Fibroblast of skin of abdomen (primary cell): ENCODE results near the gene AGPAT4.

ENCODE experiments used
- DNase-seq: peaks from one replicate; pipeline ENCODE4 v3.0.0-alpha.2; 2013

AGPAT4 gene

DNA sequence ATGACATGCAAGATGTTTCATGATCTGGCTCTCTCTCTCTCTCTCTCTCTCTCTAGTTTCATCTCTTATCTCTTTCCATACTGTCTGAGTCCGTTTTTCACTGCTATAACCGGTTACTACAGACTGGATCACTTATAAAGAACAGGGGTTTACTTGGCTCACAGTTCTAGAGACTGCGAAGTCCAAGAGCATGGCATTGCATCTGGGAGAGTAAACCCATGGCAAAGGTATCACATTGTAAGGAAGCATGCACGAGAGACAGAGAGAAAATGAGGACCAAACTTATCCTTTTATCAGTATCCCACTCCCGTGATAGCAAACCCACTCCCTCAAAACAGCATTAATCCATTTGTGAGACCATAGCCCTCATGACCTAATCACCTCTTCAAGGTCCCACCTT is 7.2 kb upstream of the AGPAT4 start:
- DNase-seq: no peak

GRCh38 chr6:161279677-161280415 is 6.0 kb upstream of the AGPAT4 start:
- no peak for DNase-seq

GRCh38 chr6:161276605-161277155 is 2.8 kb upstream of the AGPAT4 start:
- no peak for DNase-seq

GRCh38 chr6:161274898-161275297 is 1.0 kb upstream of the AGPAT4 start:
- DNase-seq: no peak

DNA sequence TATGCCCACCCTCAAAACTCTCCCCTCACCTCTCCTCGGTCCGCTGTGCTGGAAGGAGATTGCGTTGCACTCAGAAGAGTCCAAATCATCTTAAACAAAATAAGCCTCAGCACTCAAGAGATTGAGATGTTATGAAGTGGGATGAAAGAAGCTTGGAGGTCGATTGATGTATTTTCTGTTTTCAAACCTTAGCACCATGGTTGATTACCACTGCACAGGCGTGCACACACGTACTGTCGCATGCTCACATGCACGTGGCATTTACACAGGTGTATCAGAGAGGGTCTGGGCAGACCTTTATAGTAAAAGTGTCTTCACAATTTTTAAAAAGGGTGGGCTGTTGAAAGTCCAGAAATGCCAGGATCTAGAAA is 612 bp upstream of the AGPAT4 start:
- DNase-seq: no peak

DNA sequence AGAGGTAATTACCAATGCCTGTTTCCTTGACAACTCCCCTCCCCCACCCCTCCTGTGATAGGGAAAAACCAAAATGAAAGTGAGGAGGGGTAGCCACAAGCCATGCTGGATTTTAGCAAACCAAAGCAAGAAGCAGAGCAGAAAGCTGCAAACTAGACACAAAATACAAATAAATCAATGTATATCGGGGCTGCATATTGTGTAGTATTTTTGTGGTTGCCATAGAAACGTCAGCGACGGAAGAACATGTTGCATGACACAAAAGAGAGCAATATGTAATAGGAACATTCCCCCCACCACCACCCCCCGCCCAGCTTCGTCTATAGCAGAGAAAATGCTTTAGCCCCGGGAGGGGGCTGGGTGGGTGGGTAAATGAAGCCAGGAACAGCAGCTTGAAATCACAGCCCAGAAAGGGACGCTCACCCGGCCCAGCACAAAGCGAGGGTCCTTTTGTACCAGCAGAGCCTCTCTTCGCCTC is 548 bp downstream of the AGPAT4 start:
- peak; percentile 33 for DNase-seq

DNA sequence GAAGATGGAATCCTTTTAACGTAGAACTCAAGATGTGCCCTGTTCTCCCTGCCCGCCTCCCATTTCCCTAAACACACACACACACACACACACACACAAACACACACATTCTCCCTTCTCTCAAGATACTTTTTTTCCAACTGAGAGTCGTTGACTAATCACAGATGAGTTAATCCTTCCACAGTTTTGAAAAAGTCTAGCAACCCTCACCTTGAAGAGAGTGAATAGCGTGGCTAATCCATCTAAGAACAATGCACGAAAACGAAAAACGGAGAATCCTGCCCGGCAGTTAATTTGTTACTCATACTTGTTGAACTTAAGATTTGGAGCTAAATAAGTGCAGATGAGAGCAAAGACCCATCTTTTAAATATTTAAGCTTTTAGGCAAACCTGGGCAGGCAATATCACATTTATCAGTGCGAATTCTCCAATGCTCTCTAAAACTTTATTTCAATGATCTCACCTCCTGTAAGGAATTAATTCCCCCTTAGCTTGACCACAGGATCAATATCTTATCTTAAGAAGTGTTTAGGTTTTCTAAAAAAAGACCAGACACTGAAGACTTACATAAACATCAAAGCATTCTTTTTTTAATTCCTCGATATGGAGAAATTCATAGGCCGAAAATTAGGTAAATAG is 1.1 kb downstream of the AGPAT4 start:
- DNase-seq: peak; percentile 44

GRCh38 chr6:161271343-161272030 is 2.4 kb downstream of the AGPAT4 start:
- no peak for DNase-seq

GRCh38 chr6:161270116-161270515 is 3.7 kb downstream of the AGPAT4 start:
- DNase-seq: no peak

DNA sequence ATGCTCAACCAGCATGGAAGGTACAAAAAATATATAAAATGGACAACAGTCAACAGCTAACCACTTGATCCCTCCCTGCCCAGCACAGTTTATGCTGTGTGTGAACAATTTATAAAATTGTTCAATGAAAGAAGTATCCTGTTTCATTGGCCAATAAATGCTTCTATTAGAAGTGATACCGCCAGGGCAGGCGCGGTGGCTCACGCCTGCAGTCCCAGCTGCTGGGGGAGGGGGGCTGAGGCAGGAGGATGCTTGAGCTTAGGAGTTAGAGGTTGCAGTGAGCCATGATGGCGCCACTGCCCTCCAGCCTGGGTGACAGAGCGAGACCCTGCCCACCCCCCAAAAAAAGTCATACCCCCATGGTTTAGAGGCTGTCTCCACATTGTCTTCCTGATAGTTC is 4.6 kb downstream of the AGPAT4 start:
- DNase-seq: no peak

- DNase-seq: no peak
Observed at GRCh38 chr6:161268531-161269210, 5.2 kb downstream of the AGPAT4 start.

DNA sequence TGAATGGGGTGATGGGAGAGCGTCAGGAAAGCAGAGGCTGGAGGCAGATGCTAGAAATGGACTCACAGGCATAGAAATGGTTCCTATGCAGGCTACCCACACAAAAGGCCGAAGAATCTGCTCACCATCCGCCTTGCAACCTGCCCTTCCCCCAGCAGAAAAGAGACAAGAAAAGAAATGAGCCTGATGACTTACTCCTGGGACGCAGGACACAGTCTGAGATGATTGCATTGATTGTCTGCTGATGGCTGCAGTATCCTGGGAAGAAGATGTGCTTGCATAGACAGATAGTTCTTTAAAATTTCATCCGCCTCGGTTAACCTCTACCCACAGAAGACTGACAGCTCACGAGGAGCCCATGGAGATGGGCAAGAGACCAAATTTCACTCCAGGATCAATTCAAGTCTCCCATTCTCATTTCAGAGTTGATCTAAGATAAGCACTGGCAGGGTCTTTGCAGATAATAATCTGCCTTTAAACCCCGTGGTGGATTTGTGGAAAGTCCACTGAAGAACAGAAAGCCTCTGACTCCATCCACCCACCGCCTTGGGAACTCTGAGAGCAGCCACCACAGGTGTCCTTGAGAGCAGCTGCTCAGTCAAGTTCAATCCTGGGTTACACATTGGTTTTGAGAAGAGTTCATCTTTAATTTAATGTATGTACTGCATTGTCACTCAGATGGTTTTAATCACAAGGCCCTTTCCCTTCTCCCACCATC is 7.2 kb downstream of the AGPAT4 start:
- no peak for DNase-seq

- no peak for DNase-seq
Observed at GRCh38 chr6:161265975-161266374, 7.9 kb downstream of the AGPAT4 start.

DNA sequence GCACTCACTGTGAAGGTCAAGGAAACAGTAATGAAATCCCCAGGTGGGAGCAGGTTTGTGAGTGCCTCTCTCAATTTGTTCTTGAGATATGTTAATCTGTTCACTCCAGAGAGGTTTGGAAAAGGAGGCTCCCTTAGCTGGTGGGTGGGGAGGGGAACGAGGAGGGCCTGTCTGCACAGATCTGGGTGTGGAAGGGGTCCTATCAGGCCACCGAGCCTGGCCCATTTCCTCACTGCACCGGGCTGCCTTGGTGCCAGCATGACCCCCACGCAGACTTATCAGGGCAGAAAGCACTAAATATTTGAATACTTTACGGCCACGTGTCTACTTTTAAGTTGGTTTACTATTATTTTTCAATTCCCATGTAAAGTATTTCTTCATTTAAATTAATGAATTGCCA is 8.3 kb downstream of the AGPAT4 start:
- DNase-seq: no peak

DNA sequence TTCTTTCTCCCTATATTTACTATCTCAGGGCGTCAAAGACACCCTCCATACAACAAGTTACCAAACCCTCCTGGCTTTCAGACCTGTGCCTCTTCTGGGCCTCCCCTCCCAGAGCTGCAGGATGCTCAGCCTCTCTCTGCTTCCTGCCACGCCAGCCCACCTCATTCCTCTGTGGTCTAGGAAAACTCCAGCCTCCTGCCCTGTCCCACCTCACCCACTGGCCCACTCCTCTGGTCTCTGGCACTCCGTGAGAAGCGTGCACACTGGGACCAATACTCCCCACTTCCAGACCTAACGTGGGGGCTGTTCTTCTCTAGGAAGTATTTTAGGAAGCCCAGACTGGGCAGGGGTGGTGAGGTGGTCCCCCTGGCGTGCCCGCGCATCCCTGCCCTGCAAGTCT is 9.7 kb downstream of the AGPAT4 start:
- no peak for DNase-seq

DNA sequence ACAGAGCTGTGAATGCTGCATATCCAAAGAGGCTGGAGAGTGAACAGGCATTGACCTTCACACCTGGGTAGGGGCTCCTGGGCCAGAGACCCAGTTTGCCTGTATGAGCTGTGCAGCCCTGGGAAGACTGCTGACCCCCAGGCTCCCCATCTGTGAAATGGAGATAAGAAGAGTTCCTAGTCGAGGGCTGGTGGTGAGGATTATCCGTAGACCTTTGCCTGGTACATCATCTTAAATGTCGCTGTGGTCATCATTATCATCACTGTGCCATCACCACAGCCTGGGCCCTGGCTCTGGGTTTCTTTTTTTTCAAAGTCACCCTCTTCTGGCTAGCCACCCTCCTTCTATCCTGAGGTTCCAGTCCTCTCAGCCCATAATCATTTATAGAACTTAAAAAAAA is 12.0 kb downstream of the AGPAT4 start:
- no peak for DNase-seq

DNA sequence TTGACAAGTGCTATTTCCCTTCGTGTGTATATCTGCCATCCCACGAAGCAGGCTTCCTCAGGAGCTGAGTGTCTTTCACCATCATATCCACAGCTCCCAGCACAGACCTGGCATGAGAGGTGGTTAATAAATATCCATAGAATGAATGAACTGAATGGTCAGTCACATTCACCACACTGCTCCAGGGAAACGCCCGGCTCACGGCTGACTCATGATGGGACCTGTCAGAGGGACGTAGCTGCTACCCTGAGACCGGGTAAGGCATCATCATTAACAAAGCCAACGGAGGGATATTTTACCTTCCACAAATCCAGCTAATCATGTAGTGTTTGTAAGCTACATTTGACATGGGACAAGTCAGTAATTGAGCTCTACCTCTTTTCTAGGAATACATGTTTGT is 12.5 kb downstream of the AGPAT4 start:
- DNase-seq: no peak

DNA sequence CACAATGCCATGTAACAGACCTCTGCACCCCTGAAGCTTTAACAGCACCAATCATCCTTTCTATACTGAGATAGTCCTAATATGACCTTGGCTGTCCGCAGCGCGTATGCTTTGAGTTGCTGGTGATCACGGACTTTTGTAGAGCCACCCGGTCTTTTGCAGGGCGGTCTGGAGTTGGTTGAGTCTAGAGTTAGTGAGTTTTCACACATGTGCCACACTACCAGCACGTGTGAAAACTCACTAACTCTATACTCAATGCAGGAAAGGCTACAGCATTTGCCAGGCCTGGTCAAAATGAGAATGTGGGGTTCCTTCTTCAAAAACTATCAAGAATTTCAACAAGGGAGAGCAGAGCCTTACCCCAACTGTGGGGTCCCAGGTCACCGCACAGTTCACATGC is 14.6 kb downstream of the AGPAT4 start:
- no peak for DNase-seq

DNA sequence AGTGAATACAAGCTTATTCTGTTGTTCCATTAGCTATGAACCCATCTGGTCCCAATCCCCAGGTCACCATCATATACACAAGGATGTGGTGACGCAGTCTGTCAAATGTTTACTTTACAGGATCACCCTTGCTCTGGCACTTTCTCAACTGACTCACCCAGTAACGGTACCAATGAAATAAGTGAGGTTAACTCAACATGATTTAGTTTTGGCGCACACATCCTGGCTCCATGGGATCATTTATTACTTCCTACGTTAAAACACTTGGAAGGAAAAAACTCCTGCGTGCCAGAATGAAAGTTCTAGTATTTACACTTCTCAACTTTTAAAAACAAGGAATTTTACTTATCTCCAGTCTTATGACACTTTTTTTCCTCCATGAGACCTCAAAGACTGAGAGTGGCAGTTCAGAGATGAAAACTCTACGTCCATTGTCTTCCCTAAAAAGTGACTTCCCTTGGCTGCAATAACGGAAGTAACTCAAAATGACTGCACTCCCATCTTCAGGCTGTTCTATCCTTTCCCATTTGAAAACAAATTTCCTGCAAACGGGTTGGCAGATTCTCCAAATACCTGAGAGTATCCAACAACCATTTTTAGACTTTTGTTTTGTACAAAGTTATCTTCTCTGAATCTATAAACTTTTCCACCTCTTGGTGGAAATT is 15.9 kb downstream of the AGPAT4 start:
- DNase-seq: peak; percentile 89

DNA sequence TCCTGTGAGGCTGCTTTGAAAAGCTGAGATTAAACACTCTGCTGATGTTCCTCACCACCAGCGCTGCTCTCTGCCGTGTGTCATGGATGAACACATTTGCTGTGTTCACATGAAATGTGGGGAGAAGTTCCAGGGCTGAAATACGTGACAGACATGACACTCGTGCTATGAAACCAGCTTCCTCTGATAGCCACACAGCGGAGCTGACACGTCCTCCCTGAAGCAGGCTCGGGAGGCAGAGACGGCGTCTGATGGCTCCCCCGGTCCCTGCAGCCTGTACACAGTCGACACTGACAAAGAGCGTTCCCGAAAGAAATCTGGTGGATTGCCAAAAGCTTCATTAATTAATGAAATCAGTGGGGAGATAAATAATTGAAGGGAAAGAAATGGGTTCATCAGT is 17.5 kb downstream of the AGPAT4 start:
- no peak for DNase-seq

- no peak for DNase-seq
Observed at GRCh38 chr6:161255518-161255917, 18.3 kb downstream of the AGPAT4 start.
